Caco-2 (cell line): Measurements from ENCODE around the gene ASZ1. TPM values are rescaled to one million over a fixed set of nuclear protein-coding genes. Genes with fewer than 3 reads are reported as not detected.

Source experiments
- BruUV-seq: library from RNA; stranded (reverse); fragments of 400-500 nt; replicated peaks from 2 replicates; lab custom pipeline; 2021; lab: Mats Ljungman, UMichigan
- CTCF ChIA-PET: fragments of 300-600 bp; sonication (Branson Sonifier 250); formaldehyde crosslinking; loops from one replicate; lab custom pipeline; 2022; ENCODE audit warnings: antibody characterized with exemption; lab: Charles Lee
- POLR2A ChIA-PET: fragments of 300-600 bp; sonication (Branson Sonifier 250); formaldehyde crosslinking; loops from one replicate; lab custom pipeline; 2022; ENCODE audit warnings: antibody characterized with exemption; lab: Charles Lee
- DNase-seq, 2 experiments: peaks; one replicate each; pipeline versions ENCODE4 v3.0.0 to v3.0.0-alpha.2; 2020 to 2022
- H3K27me3 ChIP-seq: replicated peaks from 2 replicates; pipeline ENCODE4 v1.6.0; 2011; ENCODE audit warnings: low read length; ENCODE audit not compliant: control insufficient read depth, insufficient read depth
- H3K36me3 ChIP-seq: 2 replicates; pipeline ENCODE4 v1.5.1; 2011; ENCODE audit warnings: low read length; ENCODE audit not compliant: control insufficient read depth, insufficient read depth
- H3K4me1 ChIP-seq: fragments of 250-450 bp; sonication (Bioruptor Pico); 2 replicates; pipeline ENCODE4 v1.5.1; 2020; ENCODE audit warnings: mild to moderate bottlenecking
- H3K4me3 ChIP-seq: 2 replicates; pipeline ENCODE4 v1.5.1; 2011; ENCODE audit warnings: low read depth, mild to moderate bottlenecking, control low read depth, low read length
- H3K9me3 ChIP-seq: fragments of 250-450 bp; sonication (Bioruptor Pico); 2 replicates; pipeline ENCODE4 v1.5.1; 2020; ENCODE audit warnings: mild to moderate bottlenecking, moderate library complexity
- H3K27ac Mint-ChIP-seq: one replicate; pipeline ENCODE4 v1.8.0; 2022; ENCODE audit warnings: mixed read lengths; ENCODE audit not compliant: unreplicated experiment
- H3K27me3 Mint-ChIP-seq: one replicate; pipeline ENCODE4 v1.8.0; 2022; ENCODE audit warnings: mixed read lengths; ENCODE audit not compliant: insufficient read depth, unreplicated experiment
- H3K36me3 Mint-ChIP-seq: one replicate; pipeline ENCODE4 v1.8.0; 2022; ENCODE audit warnings: mild to moderate bottlenecking, mixed read lengths; ENCODE audit not compliant: insufficient read depth, unreplicated experiment
- H3K4me1 Mint-ChIP-seq: one replicate; pipeline ENCODE4 v1.8.0; 2022; ENCODE audit warnings: low read depth, mixed read lengths; ENCODE audit not compliant: unreplicated experiment
- H3K4me3 Mint-ChIP-seq: one replicate; pipeline ENCODE4 v1.8.0; 2022; ENCODE audit warnings: mild to moderate bottlenecking, moderate library complexity, mixed read lengths; ENCODE audit not compliant: unreplicated experiment
- H3K9me3 Mint-ChIP-seq: one replicate; pipeline ENCODE4 v1.8.0; 2022; ENCODE audit warnings: mixed read lengths; ENCODE audit not compliant: unreplicated experiment
- CTCF ChIP-seq, 2 experiments: fragments of 200-600 bp in 1 of 2; IDR thresholded peaks; 1 replicate in 1 of 2; 2 replicates in 1 of 2; pipeline versions ENCODE4 v1.5.1 to v1.8.0; 2011 to 2022; ENCODE audit warnings: antibody characterized with exemption in 1 of 2, control low read depth in 1 of 2, inconsistent platforms in 1 of 2, low read depth in 1 of 2, low read length in 1 of 2, mild to moderate bottlenecking in 1 of 2, moderate library complexity in 1 of 2; ENCODE audit not compliant: insufficient read depth in 1 of 2, severe bottlenecking in 1 of 2, unreplicated experiment in 1 of 2
- intact Hi-C: fragments of 100-400 bp; cut with micrococcal nuclease; formaldehyde crosslinking; loops from one replicate; pipeline ENCODE4 v1.10.0; 2022; ENCODE audit not compliant: unreplicated experiment
- total RNA-seq: library from RNA; stranded (reverse); gene quantifications from 2 replicates; pipeline ENCODE4 v1.2.3, GENCODE V29; 2022

ASZ1 gene
- total RNA-seq, 1 experiment from 2014 or later, result not detected

GRCh38 chr7:117381362-117381761 lies 45.9 kb downstream of the ASZ1 start:
- no peak for TF ChIP-seq CTCF (IDR thresholded peaks at IDR 0.05; ENCODE audit: insufficient read depth in 1 of 2, low read depth in 1 of 2, low read length in 1 of 2, severe bottlenecking in 1 of 2, unreplicated experiment in 1 of 2)
- Histone ChIP-seq H3K4me1 (no peaks in the 10 kb centered on the region), H3K9me3 (peaks cover 2% of the 10 kb centered on the region; the same call in 1 of the 2 replicates), H3K36me3 (no peaks in the 10 kb centered on the region), H3K27me3 (no peaks in the 10 kb centered on the region), H3K4me3 (no peak overlapping the region)
- no peak for DNase-seq
- Mint-ChIP-seq H3K4me3 (no peak overlapping the region), H3K4me1 (no peaks in the 10 kb centered on the region), H3K9me3 (no peaks in the 10 kb centered on the region), H3K36me3 (no peaks in the 10 kb centered on the region), H3K27me3 (peaks cover 4% of the 10 kb centered on the region), H3K27ac (no peak overlapping the region)
- no TSS peak for BruUV-seq
- ChIA-PET CTCF (interaction anchor here (1.0 kb wide), 1 partner anchor 169 kb away, joined by 3 read pairs; no protein-coding TSS in a partner anchor), POLR2A (no interaction called here)
- intact Hi-C loops, result loop anchor here (10.0 kb wide), 1 partner anchor 1207 kb away; no protein-coding TSS in a partner anchor

- intact Hi-C loops, result no loop called here
- peaks cover 17% of the 10 kb centered on the region for H3K27me3 Mint-ChIP-seq
- Histone ChIP-seq H3K9me3 (peaks cover 9% of the 10 kb centered on the region; the same call in 1 of the 2 replicates), H3K27me3 (no peaks in the 10 kb centered on the region), H3K4me3 (no peak overlapping the region), H3K36me3 (no peaks in the 10 kb centered on the region), H3K4me1 (no peaks in the 10 kb centered on the region)
- H3K36me3 Mint-ChIP-seq, result no peaks in the 10 kb centered on the region
- H3K4me3 Mint-ChIP-seq, result no peak overlapping the region
- no TSS peak for BruUV-seq
- CTCF ChIA-PET, result interaction anchor here (0.5 kb wide), 1 partner anchor 117 kb away, joined by 4 read pairs; no protein-coding TSS in a partner anchor
- H3K9me3 Mint-ChIP-seq, result no peaks in the 10 kb centered on the region
- POLR2A ChIA-PET, result no interaction called here
- DNase-seq, result no peak
- no peak overlapping the region for H3K27ac Mint-ChIP-seq
- peak in 1 of 2 experiments; percentile 21 for TF ChIP-seq CTCF (IDR thresholded peaks at IDR 0.05; ENCODE audit: insufficient read depth in 1 of 2, low read depth in 1 of 2, low read length in 1 of 2, severe bottlenecking in 1 of 2, unreplicated experiment in 1 of 2)
- no peaks in the 10 kb centered on the region for H3K4me1 Mint-ChIP-seq
Observed at GRCh38 chr7:117375380-117375779, 51.9 kb downstream of the ASZ1 start.

- H3K36me3 ChIP-seq, result no peaks in the 10 kb centered on the region
- Mint-ChIP-seq H3K9me3 (no peaks in the 10 kb centered on the region), H3K36me3 (no peaks in the 10 kb centered on the region), H3K27ac (no peak overlapping the region), H3K4me1 (no peaks in the 10 kb centered on the region), H3K27me3 (peaks cover 17% of the 10 kb centered on the region), H3K4me3 (no peak overlapping the region)
- CTCF ChIA-PET, result no interaction called here
- no TSS peak for BruUV-seq
- intact Hi-C loops, result no loop called here
- DNase-seq, result no peak
- H3K9me3 ChIP-seq, result peaks cover 9% of the 10 kb centered on the region; the same call in 1 of the 2 replicates
- no peak for TF ChIP-seq CTCF (IDR thresholded peaks at IDR 0.05; ENCODE audit: insufficient read depth in 1 of 2, low read depth in 1 of 2, low read length in 1 of 2, severe bottlenecking in 1 of 2, unreplicated experiment in 1 of 2)
- H3K27me3 ChIP-seq, result no peaks in the 10 kb centered on the region
- H3K4me1 ChIP-seq, result no peaks in the 10 kb centered on the region
- POLR2A ChIA-PET, result no interaction called here
- no peak overlapping the region for H3K4me3 ChIP-seq
Observed at GRCh38 chr7:117372073-117372472, 55.2 kb downstream of the ASZ1 start.
